GM18508 (cell line): Measurements from ENCODE around the gene ALDH1A2.
"Not testable (repeated sequence)": the region's sequence is repeated elsewhere in the genome, so short reads cannot be mapped to it uniquely, and the experiment has no call there.

Experiments used
- ATAC-seq: cut with Tn5 transposase; IDR thresholded peaks from one replicate; pipeline ENCODE4 v1.9.1; 2021; ENCODE audit warnings: moderate number of reproducible peaks; ENCODE audit not compliant: insufficient read depth, unreplicated experiment

ALDH1A2 gene

GRCh38 chr15:58043192-58043903, 22.2 kb downstream of the ALDH1A2 start:
- no peak for ATAC-seq

DNA sequence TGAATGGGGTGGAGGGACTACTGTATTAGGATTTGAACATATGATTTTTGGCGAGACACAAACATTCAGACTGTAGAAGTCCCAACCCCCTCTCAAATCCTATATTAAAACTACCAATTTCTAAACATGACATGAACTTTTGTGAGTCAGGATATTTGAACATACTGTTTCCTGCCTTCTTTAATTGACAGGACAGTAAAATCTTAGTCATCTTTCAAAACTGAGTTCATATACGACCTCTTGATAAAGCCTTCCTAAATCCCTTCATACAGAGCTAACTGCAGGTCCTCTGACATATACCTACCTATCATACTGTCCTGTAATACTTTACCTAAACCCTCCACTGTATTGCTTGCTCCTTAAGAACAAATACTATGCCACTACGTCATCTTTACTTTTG, 23.5 kb downstream of the ALDH1A2 start:
- ATAC-seq = no peak

- no peak for ATAC-seq
These were observed 25.4 kb downstream of the ALDH1A2 start for GRCh38 chr15:58040150-58040549.

GRCh38 chr15:58039079-58040035, 26.2 kb downstream of the ALDH1A2 start:
- ATAC-seq = no peak

DNA sequence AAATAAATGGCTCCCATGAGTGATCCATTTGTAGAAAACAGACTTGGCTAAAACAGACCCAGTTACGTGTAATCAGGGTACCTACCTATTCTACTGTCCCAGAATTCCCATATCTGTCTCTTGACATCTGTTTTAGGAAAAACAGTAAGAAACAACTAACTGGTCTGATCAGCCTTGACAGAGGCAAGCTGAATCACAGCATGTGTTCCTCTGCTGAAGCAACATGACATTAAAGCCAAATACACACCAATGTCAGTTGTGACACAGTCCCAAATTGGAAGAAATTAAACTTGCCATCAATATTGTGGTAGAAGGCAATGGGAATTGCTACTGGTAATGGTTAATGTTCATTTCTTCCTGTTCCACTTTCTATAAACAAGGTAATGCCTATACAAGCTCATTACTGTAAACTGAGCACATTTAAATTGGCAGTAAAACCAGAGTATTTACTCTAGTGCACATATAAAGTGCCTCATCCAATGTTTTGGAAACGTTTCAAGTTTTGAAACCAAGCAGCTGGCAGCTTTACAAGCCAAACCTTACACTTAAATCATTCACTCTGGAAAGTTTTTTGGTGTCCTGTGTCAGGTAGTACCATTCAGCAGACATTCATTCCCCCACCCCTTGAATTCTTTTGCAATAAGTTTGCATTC, 27.0 kb downstream of the ALDH1A2 start:
- no peak for ATAC-seq

DNA sequence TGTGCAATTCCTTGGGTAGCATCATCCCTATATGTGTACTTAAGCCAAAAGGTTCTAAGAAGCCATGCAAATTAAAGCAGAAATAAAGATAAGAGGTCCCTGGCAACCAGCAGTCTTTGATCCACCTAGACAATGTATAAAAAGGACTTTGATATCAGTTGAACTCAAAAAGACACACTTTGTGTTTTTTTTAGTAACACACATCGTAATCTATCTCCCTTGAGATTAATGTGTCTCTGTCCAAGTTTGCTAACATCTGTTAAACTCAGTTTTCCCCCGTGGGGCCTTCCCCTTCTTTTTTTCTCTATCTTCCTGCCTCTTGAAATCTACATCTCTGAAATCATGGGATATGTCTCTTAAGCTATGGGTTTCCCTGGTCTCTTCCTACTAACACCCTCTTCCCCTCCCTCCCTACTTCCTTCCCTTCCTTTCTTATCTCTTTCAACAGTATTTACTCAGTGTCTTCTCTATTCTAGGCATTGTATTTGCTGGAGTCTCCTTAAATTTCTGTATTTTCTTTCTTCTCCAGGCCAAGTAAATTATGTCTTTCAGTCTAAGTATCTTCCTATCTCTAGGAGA, 27.7 kb downstream of the ALDH1A2 start:
- no peak for ATAC-seq

DNA sequence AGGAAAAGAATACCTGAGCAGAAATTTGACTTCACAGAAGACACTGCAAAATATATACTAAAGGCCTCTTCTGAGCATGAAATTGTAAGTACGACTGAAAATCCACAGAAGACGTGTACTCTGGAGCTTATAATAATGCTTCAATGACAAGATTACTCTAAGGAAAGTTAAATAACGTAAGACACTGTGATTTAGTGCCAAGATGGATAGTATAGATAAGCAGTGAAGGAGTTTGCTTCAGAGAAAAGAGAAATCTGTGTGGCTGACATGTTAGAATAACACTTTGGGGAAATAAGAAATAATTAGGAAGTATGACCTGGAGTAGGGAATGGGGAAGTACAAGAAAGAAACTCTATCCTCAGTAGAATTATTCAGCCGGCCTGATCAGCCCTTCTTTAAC, 28.9 kb downstream of the ALDH1A2 start:
- no peak for ATAC-seq

GRCh38 chr15:58028392-58028791, 37.1 kb downstream of the ALDH1A2 start:
- ATAC-seq = not testable (repeated sequence)

- ATAC-seq = no peak
These were observed 39.0 kb downstream of the ALDH1A2 start for GRCh38 chr15:58026552-58026951.

DNA sequence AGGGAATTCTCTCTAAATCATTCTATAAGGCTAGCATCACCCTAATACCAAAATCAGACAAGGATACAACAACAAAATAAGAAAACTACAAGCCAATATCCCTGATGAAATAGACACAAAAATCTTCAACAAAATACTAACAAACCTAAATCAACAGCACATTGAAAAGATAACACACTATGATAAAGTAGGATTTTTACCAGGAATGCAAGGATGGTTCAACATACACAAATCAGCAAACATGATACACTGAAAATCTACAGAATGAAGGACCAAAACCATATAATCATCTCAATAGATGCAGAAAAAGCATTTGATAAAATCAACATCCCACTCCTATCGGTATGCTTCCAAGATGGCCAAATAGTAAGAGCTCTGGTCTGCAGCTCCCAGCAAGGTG, 39.5 kb downstream of the ALDH1A2 start:
- no peak for ATAC-seq

- ATAC-seq = no peak
These were observed 43.9 kb downstream of the ALDH1A2 start for GRCh38 chr15:58021332-58022230.

DNA sequence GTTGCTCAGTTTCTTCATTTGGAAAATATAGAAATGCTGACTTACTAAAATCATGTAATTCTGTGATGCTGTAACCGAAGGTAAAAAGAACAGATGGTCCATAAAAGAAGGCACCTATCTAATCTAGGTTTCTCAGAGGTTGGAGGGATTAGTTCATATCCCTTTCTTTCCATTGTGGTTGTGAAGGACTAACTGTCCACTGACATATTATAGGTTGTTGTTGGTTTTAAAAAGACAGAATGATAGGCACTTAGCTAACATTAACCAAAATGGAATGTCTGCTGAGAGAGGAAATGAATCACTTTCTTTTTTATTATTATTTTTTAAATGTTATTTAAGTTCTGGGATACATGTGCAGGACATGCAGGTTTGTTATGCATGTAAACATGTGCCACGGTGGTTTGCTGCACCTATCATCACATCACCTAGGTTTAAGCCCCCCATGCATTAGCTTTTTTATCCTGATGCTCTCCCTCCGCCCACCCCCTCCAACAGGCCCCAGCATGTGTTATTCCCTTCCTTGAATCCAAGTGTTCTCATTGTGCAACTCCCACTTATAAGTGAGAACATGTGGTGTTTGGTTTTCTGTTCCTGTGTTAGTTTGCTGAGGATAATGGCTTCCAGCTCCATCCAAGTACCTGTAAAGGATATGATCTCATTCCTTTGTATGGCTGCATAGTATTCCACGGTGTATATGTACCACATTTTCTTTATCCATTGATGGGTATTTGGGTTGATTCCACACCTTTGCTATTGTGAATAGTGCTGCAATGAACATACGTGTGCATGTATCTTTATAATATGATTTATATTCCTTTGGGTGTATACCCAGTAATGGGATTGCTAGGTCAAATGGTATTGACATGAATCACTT, 45.8 kb downstream of the ALDH1A2 start:
- no peak for ATAC-seq

DNA sequence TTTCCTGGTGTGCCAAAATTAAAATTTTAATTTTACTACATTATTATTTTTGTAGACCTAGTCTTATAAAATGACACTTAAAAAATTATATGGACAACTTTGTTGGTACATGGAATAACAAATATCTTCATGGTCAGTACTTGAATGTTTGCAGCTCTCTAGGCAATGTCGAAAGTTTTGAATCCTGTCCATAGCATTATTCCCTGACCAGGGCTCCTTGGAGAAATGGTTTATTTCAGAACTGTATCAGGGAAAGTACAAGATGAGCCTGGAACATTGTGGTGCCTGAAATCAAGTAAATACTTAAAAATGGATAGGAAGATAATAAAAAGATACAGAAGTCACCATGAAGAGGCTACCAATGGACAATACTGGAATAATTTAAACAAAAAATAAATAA, 47.6 kb downstream of the ALDH1A2 start:
- ATAC-seq = no peak

GRCh38 chr15:58016581-58017175, 48.8 kb downstream of the ALDH1A2 start:
- no peak for ATAC-seq

DNA sequence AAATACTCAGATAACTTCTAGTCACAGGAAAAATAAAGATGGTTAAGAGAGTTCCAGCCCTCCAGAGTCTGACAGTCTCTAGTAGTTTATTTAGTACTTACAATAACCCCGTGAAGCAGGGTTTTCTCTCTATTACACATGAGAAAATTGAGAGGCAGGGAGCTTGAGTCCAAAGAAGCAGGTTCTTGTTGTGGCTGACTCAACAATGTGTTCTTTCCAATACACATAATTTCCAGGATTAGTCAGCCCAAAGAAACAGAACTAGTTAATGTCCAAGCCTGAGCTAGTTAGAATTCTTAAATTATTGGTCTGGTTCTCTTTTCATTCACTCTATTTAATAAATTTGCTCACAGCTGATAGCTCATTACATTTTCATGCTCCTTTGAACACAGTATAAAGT, 49.9 kb downstream of the ALDH1A2 start:
- no peak for ATAC-seq

- no peak for ATAC-seq
These were observed 51.0 kb downstream of the ALDH1A2 start for GRCh38 chr15:58014470-58014869.

DNA sequence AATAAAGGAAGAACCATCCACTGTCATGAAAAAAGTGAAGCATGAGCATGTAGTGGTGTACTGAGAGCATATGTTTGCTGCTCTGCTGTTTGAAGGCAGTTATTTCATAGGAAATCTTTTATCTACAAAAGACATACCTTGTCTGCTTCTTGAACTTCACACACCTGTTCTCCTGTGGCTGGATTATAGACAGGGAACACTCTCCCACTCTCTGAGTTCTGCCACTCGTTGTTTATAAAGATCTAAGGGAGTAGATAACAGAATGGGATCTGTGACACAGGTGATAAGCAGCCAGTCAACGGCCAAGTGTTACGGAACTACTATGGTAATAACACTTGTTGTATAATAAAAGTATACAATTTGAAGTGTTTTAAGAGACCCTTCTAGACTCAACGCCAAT, 51.5 kb downstream of the ALDH1A2 start:
- no peak for ATAC-seq

DNA sequence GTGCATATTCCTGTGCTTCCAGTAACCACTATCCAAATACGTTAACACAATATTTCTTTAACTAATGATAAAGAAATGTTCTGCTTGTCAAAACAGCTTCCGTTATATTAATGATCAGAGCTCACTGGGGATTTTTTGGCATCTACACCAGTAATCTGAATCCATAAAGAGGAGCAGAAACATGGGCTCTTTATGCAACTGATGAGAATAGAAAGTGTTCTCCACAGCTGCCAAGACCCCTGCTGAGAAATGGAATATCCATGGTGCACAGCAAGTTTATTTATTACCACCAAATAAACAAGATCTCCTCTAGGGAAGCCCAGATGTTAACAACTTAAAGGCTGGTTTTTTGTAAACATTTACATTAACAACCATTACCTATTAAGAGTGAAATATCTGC, 54.5 kb downstream of the ALDH1A2 start:
- ATAC-seq = no peak
